ENCODE data around the gene GPR87. TPM values are rescaled to one million over a fixed set of nuclear protein-coding genes. Genes with fewer than 3 reads are reported as not detected.

Gene GPR87
- total and polyA plus RNA-seq, 12 donors, result 0.01 TPM; not detected in 11

GRCh38 chr3:151299006-151299405 is 17.6 kb downstream of the GPR87 start:
- intact Hi-C loops (cut with DNase I), result no loop called here
- H3K27ac ChIP-seq, result no peak overlapping the region
- H3K4me3 ChIP-seq, result no peak overlapping the region
- TF ChIP-seq CTCF (IDR thresholded peaks at IDR 0.05), result no peak
- H3K9me3 ChIP-seq, result no peaks in the 10 kb centered on the region
- WGBS, 2 donors, result 87 to 88% methylated on average over 2 of the region's 2 CpGs
- ATAC-seq (no peak), DNase-seq (no peak)
- H3K4me1 ChIP-seq, result peaks cover 0 to 6% (median 0%) of the 10 kb centered on the region in 9 donors
- H3K27me3 ChIP-seq, result no peaks in the 10 kb centered on the region
- H3K36me3 ChIP-seq, result no peaks in the 10 kb centered on the region

GRCh38 chr3:151297429-151297828 is 19.2 kb downstream of the GPR87 start:
- 56 to 57% methylated on average over 2 of the region's 2 CpGs for WGBS, 2 donors
- Histone ChIP-seq H3K36me3 (no peaks in the 10 kb centered on the region), H3K4me1 (peaks cover 0 to 6% (median 0%) of the 10 kb centered on the region in 9 donors), H3K9me3 (no peaks in the 10 kb centered on the region), H3K4me3 (no peak overlapping the region), H3K27ac (no peak overlapping the region), H3K27me3 (no peaks in the 10 kb centered on the region)
- DNase-seq (no peak), ATAC-seq (no peak)
- no peak for TF ChIP-seq CTCF (IDR thresholded peaks at IDR 0.05)
- intact Hi-C loops (cut with DNase I), result no loop called here

- no peak for TF ChIP-seq CTCF (IDR thresholded peaks at IDR 0.05)
- 82 to 88% methylated on average over 3 of the region's 3 CpGs for WGBS, 2 donors
- H3K9me3 ChIP-seq, result no peaks in the 10 kb centered on the region
- no peak overlapping the region for H3K27ac ChIP-seq
- no peaks in the 10 kb centered on the region for H3K27me3 ChIP-seq
- no peak for DNase-seq
- intact Hi-C loops (cut with DNase I), result no loop called here
- H3K36me3 ChIP-seq, result no peaks in the 10 kb centered on the region
- ATAC-seq, result no peak
- H3K4me1 ChIP-seq, result peaks cover 0 to 2% (median 0%) of the 10 kb centered on the region in 9 donors
- H3K4me3 ChIP-seq, result no peak overlapping the region
Observed at GRCh38 chr3:151296226-151296625, 20.4 kb downstream of the GPR87 start.

GRCh38 chr3:151293127-151293526 is 23.5 kb downstream of the GPR87 start:
- Histone ChIP-seq H3K27ac (no peak overlapping the region), H3K9me3 (no peaks in the 10 kb centered on the region), H3K36me3 (no peaks in the 10 kb centered on the region), H3K27me3 (no peaks in the 10 kb centered on the region), H3K4me1 (no peaks in the 10 kb centered on the region), H3K4me3 (no peak overlapping the region)
- DNase-seq (no peak), ATAC-seq (no peak)
- intact Hi-C loops (cut with DNase I), result loop anchor here in 1 of 10 donors (5.0 kb wide), 1 partner anchor 544 kb away; no protein-coding TSS in a partner anchor
- WGBS, 2 donors, result 84 to 85% methylated on average over 6 of the region's 6 CpGs
- TF ChIP-seq CTCF (IDR thresholded peaks at IDR 0.05), result no peak

Measured in heart right ventricle (tissue), 16 donors.